ENCODE measurements around the gene RAG2. TPM values are rescaled to one million over a fixed set of nuclear protein-coding genes. Genes with fewer than 3 reads are reported as not detected.

Gene RAG2
- total and polyA plus RNA-seq, 2 experiments from 2014 or later, result not detected

- WGBS (ENCODE audit: low lambda C conversion rate, missing lambda C conversion rate), result 47% methylated on average over 5 of the region's 5 CpGs
- DNase-seq (ENCODE audit: low spot score), result no peak
- Histone ChIP-seq H3K27ac (no peak overlapping the region), H4K20me1 (ENCODE audit: insufficient read depth, poor library complexity, severe bottlenecking) (no peaks in the 10 kb centered on the region), H3K9me2 (replicated peaks; ENCODE audit: insufficient read depth) (no peaks in the 10 kb centered on the region), H3K79me2 (no peaks in the 10 kb centered on the region), H3K4me1 (ENCODE audit: insufficient read depth) (peaks cover 4% of the 10 kb centered on the region), H3K4me3 (no peak overlapping the region), H3K4me2 (peak overlapping the region; percentile 40), H3K9me3 (ENCODE audit: low read depth) (no peaks in the 10 kb centered on the region), H3K36me3 (replicated peaks; ENCODE audit: insufficient read depth, low read depth) (no peaks in the 10 kb centered on the region), H2AFZ (no peak overlapping the region), H3K27me3 (no peaks in the 10 kb centered on the region)
- TF ChIP-seq EZH2 (IDR thresholded peaks at IDR 0.05; ENCODE audit: borderline replicate concordance) (no peak), CTCF (IDR thresholded peaks at IDR 0.05; ENCODE audit: poor library complexity) (no peak), EZH2phosphoT487 (IDR thresholded peaks at IDR 0.05; ENCODE audit: low read depth, severe bottlenecking, unreplicated experiment) (no peak)
Measured at GRCh38 chr11:36619502-36619901, 21.5 kb upstream of the RAG2 start.

GRCh38 chr11:36618363-36619047 lies 20.5 kb upstream of the RAG2 start:
- H3K79me2 ChIP-seq, result no peaks in the 10 kb centered on the region
- H3K4me1 ChIP-seq (ENCODE audit: insufficient read depth), result peaks cover 4% of the 10 kb centered on the region
- H3K27ac ChIP-seq, result no peak overlapping the region
- H3K27me3 ChIP-seq, result no peaks in the 10 kb centered on the region
- no peak overlapping the region for H2AFZ ChIP-seq
- WGBS (ENCODE audit: low lambda C conversion rate, missing lambda C conversion rate), result 80% methylated on average over 3 of the region's 3 CpGs
- H3K36me3 ChIP-seq (replicated peaks; ENCODE audit: insufficient read depth, low read depth), result no peaks in the 10 kb centered on the region
- no peak overlapping the region for H3K4me2 ChIP-seq
- no peaks in the 10 kb centered on the region for H4K20me1 ChIP-seq (ENCODE audit: insufficient read depth, poor library complexity, severe bottlenecking)
- H3K9me2 ChIP-seq (replicated peaks; ENCODE audit: insufficient read depth), result no peaks in the 10 kb centered on the region
- no peak for DNase-seq (ENCODE audit: low spot score)
- no peak for TF ChIP-seq EZH2phosphoT487 (IDR thresholded peaks at IDR 0.05; ENCODE audit: low read depth, severe bottlenecking, unreplicated experiment)
- TF ChIP-seq CTCF (IDR thresholded peaks at IDR 0.05; ENCODE audit: poor library complexity), result no peak
- no peak for TF ChIP-seq EZH2 (IDR thresholded peaks at IDR 0.05; ENCODE audit: borderline replicate concordance)
- no peak overlapping the region for H3K4me3 ChIP-seq
- no peaks in the 10 kb centered on the region for H3K9me3 ChIP-seq (ENCODE audit: low read depth)

- no peak overlapping the region for H3K4me3 ChIP-seq
- H3K36me3 ChIP-seq (replicated peaks; ENCODE audit: insufficient read depth, low read depth), result no peaks in the 10 kb centered on the region
- whole genome bisulfite sequencing (ENCODE audit: low lambda C conversion rate, missing lambda C conversion rate), result 77% methylated on average over 6 of the region's 6 CpGs
- no peaks in the 10 kb centered on the region for H4K20me1 ChIP-seq (ENCODE audit: insufficient read depth, poor library complexity, severe bottlenecking)
- TF ChIP-seq EZH2 (IDR thresholded peaks at IDR 0.05; ENCODE audit: borderline replicate concordance) (no peak), CTCF (IDR thresholded peaks at IDR 0.05; ENCODE audit: poor library complexity) (no peak), EZH2phosphoT487 (IDR thresholded peaks at IDR 0.05; ENCODE audit: low read depth, severe bottlenecking, unreplicated experiment) (no peak)
- H3K9me2 ChIP-seq (replicated peaks; ENCODE audit: insufficient read depth), result no peaks in the 10 kb centered on the region
- no peak overlapping the region for H2AFZ ChIP-seq
- no peaks in the 10 kb centered on the region for H3K27me3 ChIP-seq
- H3K4me1 ChIP-seq (ENCODE audit: insufficient read depth), result peaks cover 4% of the 10 kb centered on the region
- H3K27ac ChIP-seq, result no peak overlapping the region
- H3K79me2 ChIP-seq, result no peaks in the 10 kb centered on the region
- no peak for DNase-seq (ENCODE audit: low spot score)
- no peaks in the 10 kb centered on the region for H3K9me3 ChIP-seq (ENCODE audit: low read depth)
- no peak overlapping the region for H3K4me2 ChIP-seq
Measured at GRCh38 chr11:36617543-36618362, 19.7 kb upstream of the RAG2 start.
